ENCODE results near the gene GFRA4.

Gene GFRA4

GRCh38 chr20:3697588-3698305 is 34.5 kb upstream of the GFRA4 start:
- no peak for TF ChIP-seq FOXP2 (optimal IDR thresholded peaks at IDR 0.05; ENCODE audit: control extremely low read depth, extremely low read length, insufficient read depth)
- TF ChIP-seq EZH2 (IDR thresholded peaks at IDR 0.05), result no peak
- no peak for TF ChIP-seq POLR2AphosphoS5 (IDR thresholded peaks at IDR 0.05; ENCODE audit: borderline replicate concordance, low read depth, low read length)
- H3K9ac ChIP-seq (ENCODE audit: insufficient read length), result no peak overlapping the region
- DNase-seq (ENCODE audit: low read depth, low spot score), result no peak
- H3K27ac ChIP-seq, result no peak overlapping the region
- no peaks in the 10 kb centered on the region for H3K9me3 ChIP-seq (ENCODE audit: low read depth, low read length)
- H3K36me3 ChIP-seq (ENCODE audit: insufficient read depth, low read length), result no peaks in the 10 kb centered on the region
- no peak overlapping the region for H3K4me3 ChIP-seq

DNA sequence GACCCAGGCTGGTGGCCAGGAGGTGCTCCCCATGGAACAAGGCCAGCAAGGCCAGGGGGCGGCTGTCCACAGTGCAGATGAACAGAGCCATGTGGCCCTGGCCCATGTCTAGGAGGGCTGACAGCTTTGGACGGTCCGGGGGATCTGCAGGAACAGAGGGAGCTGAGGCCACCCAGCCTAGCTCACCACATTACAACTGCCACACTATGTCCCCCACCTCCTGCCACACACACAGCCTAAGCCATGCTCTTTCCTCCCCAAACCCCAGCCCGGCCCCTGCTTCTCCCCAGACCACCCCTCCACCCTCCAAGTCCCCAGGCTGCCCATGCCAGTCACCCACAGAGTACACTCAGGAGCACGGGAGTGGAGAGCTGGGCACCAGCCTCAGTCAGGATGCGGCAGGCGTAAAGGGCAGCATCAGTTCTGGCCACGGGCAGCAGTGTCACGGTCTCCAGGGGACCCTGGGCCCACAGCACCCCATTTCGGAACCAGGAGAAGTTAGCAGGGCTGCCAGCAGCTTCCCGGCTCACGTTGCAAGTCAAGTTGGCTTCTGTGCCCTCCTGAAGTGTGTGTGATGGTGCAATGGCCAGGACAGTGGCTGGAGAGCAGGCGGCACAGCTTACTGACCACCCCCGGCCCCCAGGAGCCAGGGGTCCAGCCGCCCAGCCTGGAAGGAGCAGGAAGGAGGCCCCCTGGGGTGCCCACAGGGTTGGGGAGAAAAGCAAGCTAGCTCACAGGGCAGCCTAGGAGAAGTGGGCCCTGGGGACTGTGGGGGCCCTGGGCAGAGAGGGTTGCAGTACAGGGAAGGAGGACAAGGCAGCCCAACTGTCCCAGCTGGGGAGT is 33.8 kb upstream of the GFRA4 start:
- no peak overlapping the region for H3K4me3 ChIP-seq

DNA sequence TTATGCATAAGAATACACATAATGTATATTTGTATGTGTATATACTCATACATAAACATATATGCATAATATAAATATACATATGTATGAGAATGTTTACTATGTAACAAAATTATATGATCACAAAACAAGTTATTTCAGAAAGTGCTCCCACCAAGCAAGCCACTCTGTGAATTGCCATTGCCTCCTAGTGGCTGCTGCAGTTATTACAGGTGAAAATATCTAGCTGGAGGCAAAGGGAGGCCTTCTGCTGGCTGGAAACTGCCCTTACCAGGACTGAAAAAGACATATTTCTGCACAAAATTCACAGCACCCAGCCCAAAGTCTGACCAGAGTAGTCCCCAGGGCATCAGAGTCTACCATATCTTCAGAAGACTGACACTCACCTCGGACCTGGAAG is 33.0 kb upstream of the GFRA4 start:
- no peak overlapping the region for H3K27ac ChIP-seq

More for the DNA sequence above, 33.8 kb upstream of the GFRA4 start:
- no peaks in the 10 kb centered on the region for H3K36me3 ChIP-seq (ENCODE audit: insufficient read depth, low read length)
- H3K9me3 ChIP-seq (ENCODE audit: low read depth, low read length), result no peaks in the 10 kb centered on the region
- H3K27ac ChIP-seq, result no peak overlapping the region
- no peak for DNase-seq (ENCODE audit: low read depth, low spot score)
- H3K9ac ChIP-seq (ENCODE audit: insufficient read length), result no peak overlapping the region
- TF ChIP-seq FOXP2 (optimal IDR thresholded peaks at IDR 0.05; ENCODE audit: control extremely low read depth, extremely low read length, insufficient read depth), result no peak
- no peak for TF ChIP-seq POLR2AphosphoS5 (IDR thresholded peaks at IDR 0.05; ENCODE audit: borderline replicate concordance, low read depth, low read length)
- TF ChIP-seq EZH2 (IDR thresholded peaks at IDR 0.05), result no peak

DNA sequence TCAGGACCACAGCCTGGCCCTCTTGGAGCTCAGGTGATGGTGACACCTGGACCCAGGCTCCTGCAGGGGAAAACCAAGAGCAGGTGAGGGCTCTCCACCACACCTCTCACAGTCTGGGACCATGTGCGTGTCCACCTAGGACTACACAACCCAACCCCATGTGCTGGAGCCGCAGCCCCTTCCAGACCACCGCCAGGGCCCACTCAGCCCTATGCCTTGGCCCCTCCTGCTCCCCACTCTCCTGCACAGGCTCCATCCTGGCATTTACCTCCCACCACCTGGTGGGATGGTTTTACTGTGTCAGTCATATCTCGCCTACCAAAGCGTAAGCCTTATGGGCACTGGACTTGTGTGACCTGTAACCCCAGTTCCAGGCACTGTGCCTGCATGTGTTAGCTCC is 31.7 kb upstream of the GFRA4 start:
- H3K36me3 ChIP-seq (ENCODE audit: insufficient read depth, low read length), result no peaks in the 10 kb centered on the region
- TF ChIP-seq EZH2 (IDR thresholded peaks at IDR 0.05) (no peak), FOXP2 (optimal IDR thresholded peaks at IDR 0.05; ENCODE audit: control extremely low read depth, extremely low read length, insufficient read depth) (no peak), POLR2AphosphoS5 (IDR thresholded peaks at IDR 0.05; ENCODE audit: borderline replicate concordance, low read depth, low read length) (no peak)
- no peaks in the 10 kb centered on the region for H3K9me3 ChIP-seq (ENCODE audit: low read depth, low read length)
- DNase-seq (ENCODE audit: low read depth, low spot score), result no peak
- H3K4me3 ChIP-seq, result no peak overlapping the region
- no peak overlapping the region for H3K9ac ChIP-seq (ENCODE audit: insufficient read length)
- H3K27ac ChIP-seq, result no peak overlapping the region

More for the DNA sequence above, 33.0 kb upstream of the GFRA4 start:
- Histone ChIP-seq H3K36me3 (ENCODE audit: insufficient read depth, low read length) (no peaks in the 10 kb centered on the region), H3K9ac (ENCODE audit: insufficient read length) (no peak overlapping the region), H3K4me3 (no peak overlapping the region), H3K9me3 (ENCODE audit: low read depth, low read length) (no peaks in the 10 kb centered on the region)
- DNase-seq (ENCODE audit: low read depth, low spot score), result no peak
- TF ChIP-seq FOXP2 (optimal IDR thresholded peaks at IDR 0.05; ENCODE audit: control extremely low read depth, extremely low read length, insufficient read depth), result no peak
- TF ChIP-seq POLR2AphosphoS5 (IDR thresholded peaks at IDR 0.05; ENCODE audit: borderline replicate concordance, low read depth, low read length), result no peak
- TF ChIP-seq EZH2 (IDR thresholded peaks at IDR 0.05), result no peak

DNA sequence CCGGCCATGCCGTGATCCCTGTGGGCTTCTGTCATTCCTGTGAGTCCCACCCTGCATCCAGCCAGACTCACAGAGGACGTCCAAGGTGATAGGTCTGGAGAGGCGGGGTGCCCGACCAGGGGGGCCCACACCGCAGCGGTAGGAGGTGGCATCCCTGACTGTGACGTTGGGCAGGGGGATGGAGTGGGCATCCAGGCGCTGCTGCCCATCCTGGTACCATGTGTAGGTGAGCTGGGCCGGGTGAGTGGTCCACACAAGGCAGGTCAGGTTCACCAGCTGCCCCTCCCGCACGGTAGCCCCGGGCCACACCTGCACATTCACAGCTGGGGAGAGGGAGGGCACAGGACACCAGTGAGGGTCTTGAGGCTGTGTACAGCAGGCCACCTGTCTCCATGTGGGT is 30.2 kb upstream of the GFRA4 start:
- no peak for DNase-seq (ENCODE audit: low read depth, low spot score)
- no peaks in the 10 kb centered on the region for H3K9me3 ChIP-seq (ENCODE audit: low read depth, low read length)
- H3K27ac ChIP-seq, result no peak overlapping the region
- TF ChIP-seq POLR2AphosphoS5 (IDR thresholded peaks at IDR 0.05; ENCODE audit: borderline replicate concordance, low read depth, low read length), result no peak
- TF ChIP-seq FOXP2 (optimal IDR thresholded peaks at IDR 0.05; ENCODE audit: control extremely low read depth, extremely low read length, insufficient read depth), result no peak
- TF ChIP-seq EZH2 (IDR thresholded peaks at IDR 0.05), result no peak
- H3K9ac ChIP-seq (ENCODE audit: insufficient read length), result no peak overlapping the region
- no peaks in the 10 kb centered on the region for H3K36me3 ChIP-seq (ENCODE audit: insufficient read depth, low read length)
- H3K4me3 ChIP-seq, result no peak overlapping the region

DNA sequence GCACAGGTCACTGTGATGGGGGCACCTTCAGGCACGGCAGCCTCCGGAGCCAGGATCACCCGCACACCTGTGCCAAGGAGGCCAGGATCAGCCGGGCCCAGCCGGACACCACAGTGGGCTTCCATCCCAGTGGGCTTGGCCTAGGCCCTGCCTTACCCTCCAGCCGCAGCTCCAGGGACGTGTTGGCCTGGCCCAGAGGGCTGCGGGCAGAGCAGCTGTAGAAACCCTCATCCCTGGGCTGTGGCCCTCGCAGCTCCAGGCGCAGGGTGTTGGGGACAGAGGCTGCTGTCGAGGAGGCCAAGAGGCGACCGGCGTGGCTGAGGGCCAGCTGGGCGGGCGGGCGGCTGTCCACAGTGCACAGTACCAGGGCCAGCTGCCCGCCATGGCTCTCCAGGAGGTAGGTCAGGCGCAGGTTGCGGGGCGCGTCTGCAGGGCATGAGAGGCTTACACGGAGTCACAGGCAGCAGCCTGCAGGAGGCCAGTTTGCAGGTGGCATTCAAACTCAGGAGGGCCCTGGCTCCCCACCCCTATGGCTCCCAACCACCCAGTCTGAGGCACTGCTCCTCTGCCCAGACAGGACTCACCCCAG is 29.6 kb upstream of the GFRA4 start:
- TF ChIP-seq FOXP2 (optimal IDR thresholded peaks at IDR 0.05; ENCODE audit: control extremely low read depth, extremely low read length, insufficient read depth), result no peak
- TF ChIP-seq POLR2AphosphoS5 (IDR thresholded peaks at IDR 0.05; ENCODE audit: borderline replicate concordance, low read depth, low read length), result no peak
- TF ChIP-seq EZH2 (IDR thresholded peaks at IDR 0.05), result no peak
- Histone ChIP-seq H3K27ac (no peak overlapping the region), H3K4me3 (no peak overlapping the region), H3K36me3 (ENCODE audit: insufficient read depth, low read length) (no peaks in the 10 kb centered on the region), H3K9me3 (ENCODE audit: low read depth, low read length) (no peaks in the 10 kb centered on the region), H3K9ac (ENCODE audit: insufficient read length) (no peak overlapping the region)
- DNase-seq (ENCODE audit: low read depth, low spot score), result no peak

DNA sequence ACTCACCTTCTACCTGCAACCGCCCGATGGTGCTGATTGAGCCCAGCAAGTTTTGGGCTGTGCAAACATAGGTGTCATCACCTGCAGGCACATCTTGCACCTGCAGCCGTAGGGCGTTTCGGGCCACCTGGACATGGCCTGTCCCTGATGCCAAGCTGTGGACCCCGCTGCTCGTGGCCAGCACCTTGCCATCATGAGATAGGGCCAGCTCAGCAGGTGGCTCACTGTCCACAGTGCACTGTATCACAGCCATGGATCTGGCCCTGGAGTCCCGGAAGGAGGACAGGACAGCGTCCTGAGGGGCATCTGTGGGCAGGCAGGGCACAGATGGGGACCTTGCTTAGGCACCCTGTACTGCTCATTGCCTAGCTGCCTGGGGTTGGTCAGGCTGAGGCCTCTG is 28.7 kb upstream of the GFRA4 start:
- Histone ChIP-seq H3K9ac (ENCODE audit: insufficient read length) (no peak overlapping the region), H3K9me3 (ENCODE audit: low read depth, low read length) (no peaks in the 10 kb centered on the region), H3K4me3 (no peak overlapping the region), H3K27ac (no peak overlapping the region), H3K36me3 (ENCODE audit: insufficient read depth, low read length) (no peaks in the 10 kb centered on the region)
- TF ChIP-seq FOXP2 (optimal IDR thresholded peaks at IDR 0.05; ENCODE audit: control extremely low read depth, extremely low read length, insufficient read depth) (no peak), EZH2 (IDR thresholded peaks at IDR 0.05) (no peak), POLR2AphosphoS5 (IDR thresholded peaks at IDR 0.05; ENCODE audit: borderline replicate concordance, low read depth, low read length) (no peak)
- DNase-seq (ENCODE audit: low read depth, low spot score), result no peak

DNA sequence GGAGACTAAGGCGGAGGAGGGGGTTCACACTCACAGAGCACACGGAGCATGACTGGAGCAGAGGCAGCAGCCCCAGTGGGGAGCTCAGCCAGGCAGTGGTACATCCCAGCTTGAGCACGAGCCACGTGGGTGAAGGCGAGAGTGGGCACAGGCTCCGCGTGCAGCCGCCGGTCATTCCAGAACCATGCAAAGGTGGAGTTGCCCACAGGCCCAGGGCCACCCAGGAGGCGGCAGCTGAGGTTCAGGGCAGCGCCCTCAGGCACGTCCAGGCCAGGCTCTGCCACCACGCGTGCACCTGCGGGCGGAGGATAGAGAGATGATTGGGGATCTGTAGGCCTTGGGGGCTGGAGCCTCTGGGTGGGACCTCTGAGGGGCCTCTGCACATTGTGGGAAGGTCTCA is 28.1 kb upstream of the GFRA4 start:
- TF ChIP-seq POLR2AphosphoS5 (IDR thresholded peaks at IDR 0.05; ENCODE audit: borderline replicate concordance, low read depth, low read length) (no peak), EZH2 (IDR thresholded peaks at IDR 0.05) (no peak), FOXP2 (optimal IDR thresholded peaks at IDR 0.05; ENCODE audit: control extremely low read depth, extremely low read length, insufficient read depth) (no peak)
- no peak for DNase-seq (ENCODE audit: low read depth, low spot score)
- Histone ChIP-seq H3K36me3 (ENCODE audit: insufficient read depth, low read length) (no peaks in the 10 kb centered on the region), H3K9ac (ENCODE audit: insufficient read length) (no peak overlapping the region), H3K4me3 (no peak overlapping the region), H3K9me3 (ENCODE audit: low read depth, low read length) (no peaks in the 10 kb centered on the region), H3K27ac (no peak overlapping the region)

Data from SK-N-MC (cell line).